OCI-LY1 (cell line): ENCODE measurements around the gene CEP85.

Experiments used
- CTCF ChIP-seq: fragments of 200-600 bp; sonication (generic), shearing (Covaris generic); IDR thresholded peaks from 2 replicates; pipeline ENCODE4 v1.5.1; 2017; ENCODE audit warnings: mild to moderate bottlenecking, antibody characterized with exemption, low read length, moderate library complexity, mixed read lengths
- EZH2 ChIP-seq: fragments of 200-600 bp; sonication (generic), shearing (Covaris generic); IDR thresholded peaks from 2 replicates; pipeline ENCODE4 v1.8.0; 2017; ENCODE audit warnings: borderline replicate concordance, mixed run types, mild to moderate bottlenecking, antibody characterized with exemption, low read length, moderate library complexity, mixed read lengths

GRCh38 chr1:26290882-26291261 lies 56.9 kb downstream of the CEP85 start:
- TF ChIP-seq EZH2 (no peak), CTCF (no peak)
